OCI-LY1 (cell line): ENCODE measurements around the gene CNIH4.

Experiments used
- CTCF ChIP-seq: fragments of 200-600 bp; sonication (generic), shearing (Covaris generic); IDR thresholded peaks from 2 replicates; pipeline ENCODE4 v1.5.1; 2017; ENCODE audit warnings: mild to moderate bottlenecking, antibody characterized with exemption, low read length, moderate library complexity, mixed read lengths
- EZH2 ChIP-seq: fragments of 200-600 bp; sonication (generic), shearing (Covaris generic); IDR thresholded peaks from 2 replicates; pipeline ENCODE4 v1.8.0; 2017; ENCODE audit warnings: borderline replicate concordance, mixed run types, mild to moderate bottlenecking, antibody characterized with exemption, low read length, moderate library complexity, mixed read lengths

GRCh38 chr1:224390517-224390916 is 33.8 kb downstream of the CNIH4 start:
- no peak for TF ChIP-seq CTCF
- TF ChIP-seq EZH2: no peak
